Posterior vena cava (tissue), 2 donors: ENCODE measurements around the gene PREX1. TPM values are rescaled to one million over a fixed set of nuclear protein-coding genes. Genes with fewer than 3 reads are reported as not detected.

Source experiments
- DNase-seq: peaks from one replicate; pipeline ENCODE4 v3.0.0-alpha.2; 2020; ENCODE audit warnings: low spot score
- intact Hi-C, 2 donors: fragments of 100-400 bp; cut with DNase I; formaldehyde crosslinking; loops; one replicate each; pipeline versions ENCODE4 v1.14.1 to v1.14.2; 2022 to 2023
- total RNA-seq, 2 donors: library from RNA; stranded (reverse); fragmentation: NEBNext Ultra II Directional; extraction: Animal tissue kit (Norgen Biotek cat#: 25700); gene quantifications; one replicate each; pipeline ENCODE4 v1.2.1, GENCODE V29; 2021
- donor health status: DM: yes; HTN: yes; CAD: no.
- donor health status: DM: yes; HTN: yes; CAD: no.

The PREX1 gene
- total RNA-seq, 2 donors from 2014 or later: 16.9 to 22.0 TPM

GRCh38 chr20:48747840-48748414, 79.9 kb downstream of the PREX1 start:
- no peak for DNase-seq
- intact Hi-C loops: loop anchor here in 1 of 2 donors (1.0 kb wide), 1 partner anchor 28 kb away; no protein-coding TSS in a partner anchor

- no peak for DNase-seq
- intact Hi-C loops: no loop called here
Measured at GRCh38 chr20:48745330-48745729, 82.5 kb downstream of the PREX1 start.

GRCh38 chr20:48744515-48744914, 83.3 kb downstream of the PREX1 start:
- DNase-seq: no peak
- intact Hi-C loops: no loop called here

GRCh38 chr20:48743807-48744206, 84.0 kb downstream of the PREX1 start:
- DNase-seq: no peak
- intact Hi-C loops: no loop called here

- DNase-seq: no peak
- intact Hi-C loops: no loop called here
Measured at GRCh38 chr20:48742912-48743680, 84.7 kb downstream of the PREX1 start.

- intact Hi-C loops: no loop called here
- no peak for DNase-seq
Measured at GRCh38 chr20:48742233-48742632, 85.6 kb downstream of the PREX1 start.

- no peak for DNase-seq
- intact Hi-C loops: no loop called here
Measured at GRCh38 chr20:48741669-48742068, 86.1 kb downstream of the PREX1 start.

GRCh38 chr20:48740712-48741111, 87.1 kb downstream of the PREX1 start:
- no peak for DNase-seq

GRCh38 chr20:48740292-48740649, 87.5 kb downstream of the PREX1 start:
- no peak for DNase-seq
- intact Hi-C loops: no loop called here

More at GRCh38 chr20:48740712-48741111, 87.1 kb downstream of the PREX1 start:
- intact Hi-C loops: no loop called here

GRCh38 chr20:48739395-48740291, 88.2 kb downstream of the PREX1 start:
- DNase-seq: no peak
- intact Hi-C loops: no loop called here

GRCh38 chr20:48738399-48739304, 89.1 kb downstream of the PREX1 start:
- intact Hi-C loops: no loop called here
- DNase-seq: no peak

GRCh38 chr20:48738094-48738398, 89.8 kb downstream of the PREX1 start:
- no peak for DNase-seq

GRCh38 chr20:48737434-48738093, 90.2 kb downstream of the PREX1 start:
- intact Hi-C loops: no loop called here
- no peak for DNase-seq

More at GRCh38 chr20:48738094-48738398, 89.8 kb downstream of the PREX1 start:
- intact Hi-C loops: no loop called here

GRCh38 chr20:48736636-48737035, 91.2 kb downstream of the PREX1 start:
- intact Hi-C loops: no loop called here
- DNase-seq: no peak

- no peak for DNase-seq
- intact Hi-C loops: no loop called here
Measured at GRCh38 chr20:48736231-48736630, 91.6 kb downstream of the PREX1 start.

GRCh38 chr20:48735112-48735511, 92.7 kb downstream of the PREX1 start:
- intact Hi-C loops: no loop called here
- DNase-seq: no peak

- DNase-seq: no peak
- intact Hi-C loops: no loop called here
Measured at GRCh38 chr20:48734104-48734749, 93.6 kb downstream of the PREX1 start.

- no peak for DNase-seq
- intact Hi-C loops: no loop called here
Measured at GRCh38 chr20:48733296-48733790, 94.5 kb downstream of the PREX1 start.
